HG02970 (cell line): ENCODE measurements around the gene CCDC28A.

ENCODE experiments used
- ATAC-seq: cut with Tn5 transposase; IDR thresholded peaks from one replicate; pipeline ENCODE4 v1.9.1; 2021; ENCODE audit warnings: mild to moderate bottlenecking, moderate library complexity, moderate number of reproducible peaks; ENCODE audit not compliant: unreplicated experiment, low FRiP score

Gene CCDC28A

GRCh38 chr6:138830248-138830647 is 56.7 kb downstream of the CCDC28A start:
- ATAC-seq = no peak

DNA sequence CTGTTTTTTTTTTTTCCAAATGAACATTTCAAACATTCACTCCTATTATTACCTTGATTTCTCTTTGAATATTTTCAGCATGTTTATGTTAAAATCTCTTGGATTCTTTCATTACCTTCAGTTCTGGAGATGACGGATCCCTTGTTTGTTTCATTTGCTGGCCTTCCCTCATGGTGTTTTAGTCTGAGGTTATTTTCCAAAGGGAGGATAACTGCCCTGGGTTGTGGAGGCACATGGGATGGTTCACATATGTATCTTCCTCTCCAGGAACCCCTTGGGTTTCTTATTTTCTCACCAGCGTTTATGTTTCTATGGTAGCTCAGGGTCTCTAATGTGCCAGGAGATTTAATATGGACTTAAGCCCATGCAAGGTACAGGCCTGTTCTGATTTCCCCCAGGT is 58.6 kb downstream of the CCDC28A start:
- no peak for ATAC-seq

- no peak for ATAC-seq
Observed at GRCh38 chr6:138833816-138834539, 60.4 kb downstream of the CCDC28A start.

DNA sequence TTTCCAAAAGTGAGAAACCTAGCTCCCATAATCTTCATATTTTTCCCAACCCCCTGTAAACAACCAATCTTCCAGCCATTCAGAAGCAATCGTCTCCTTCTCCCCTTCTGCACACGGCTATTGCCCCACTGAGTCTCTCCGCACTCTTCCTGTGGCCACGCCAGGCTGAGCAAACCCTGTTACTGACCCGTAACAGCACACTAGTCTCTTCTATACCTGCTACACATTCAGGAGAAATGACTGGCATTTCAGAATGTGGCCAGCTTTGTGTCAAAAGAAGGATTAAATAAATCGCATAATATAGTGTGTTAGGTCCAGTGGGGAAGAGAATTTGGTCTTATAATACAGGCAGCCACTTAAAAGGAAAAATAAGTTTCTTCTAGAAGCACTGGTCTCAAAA is 63.7 kb downstream of the CCDC28A start:
- ATAC-seq = no peak
